GM23338 (cell line): ENCODE results near the gene CBARP. TPM values are rescaled to one million over a fixed set of nuclear protein-coding genes. Genes with fewer than 3 reads are reported as not detected.

ENCODE experiments used
- ATAC-seq: fragments of 200-7000 bp; cut with Tn5 transposase; 3 replicates; pipeline ENCODE4 v1.9.1; 2020
- DNase-seq: peaks from one replicate; pipeline ENCODE4 v3.0.0-alpha.2; 2015; ENCODE audit warnings: low spot score
- H2AFZ ChIP-seq: fragments of 200-600 bp; sonication (generic); 2 replicates; pipeline ENCODE4 v1.8.0; 2016; ENCODE audit warnings: antibody characterized with exemption, mild to moderate bottlenecking, moderate library complexity
- H3F3A ChIP-seq: fragments of 200-600 bp; sonication (generic); replicated peaks from 2 replicates; pipeline ENCODE4 v1.8.0; 2017; ENCODE audit warnings: antibody characterized with exemption, mixed run types, low read depth
- H3K27ac ChIP-seq: fragments of 200-600 bp; sonication (generic); 2 replicates; pipeline ENCODE4 v1.6.1; 2016; ENCODE audit warnings: low read depth
- H3K27me3 ChIP-seq: fragments of 200-600 bp; sonication (generic); 2 replicates; pipeline ENCODE4 v1.8.0; 2016; ENCODE audit warnings: mild to moderate bottlenecking, mixed run types, moderate library complexity; ENCODE audit not compliant: insufficient read depth
- H3K36me3 ChIP-seq: fragments of 200-600 bp; sonication (generic); 2 replicates; pipeline ENCODE4 v1.8.0; 2016; ENCODE audit warnings: mild to moderate bottlenecking; ENCODE audit not compliant: insufficient read depth
- H3K4me1 ChIP-seq: fragments of 200-600 bp; sonication (generic); 2 replicates; pipeline ENCODE4 v1.8.0; 2016; ENCODE audit warnings: mild to moderate bottlenecking, moderate library complexity; ENCODE audit not compliant: insufficient read depth
- H3K4me2 ChIP-seq: fragments of 200-600 bp; sonication (generic); 2 replicates; pipeline ENCODE4 v1.7.1; 2017; ENCODE audit warnings: mixed run types
- H3K4me3 ChIP-seq: fragments of 200-600 bp; sonication (generic); 2 replicates; pipeline ENCODE4 v1.6.1; 2016; ENCODE audit warnings: mixed run types
- H3K79me2 ChIP-seq: fragments of 200-600 bp; sonication (generic); replicated peaks from 2 replicates; pipeline ENCODE4 v1.8.0; 2017; ENCODE audit warnings: mild to moderate bottlenecking; ENCODE audit not compliant: insufficient read depth
- H3K9me2 ChIP-seq: fragments of 200-600 bp; sonication (generic); 2 replicates; pipeline ENCODE4 v1.8.0; 2017; ENCODE audit not compliant: insufficient read depth
- H4K20me1 ChIP-seq: fragments of 200-600 bp; sonication (generic); replicated peaks from 2 replicates; pipeline ENCODE4 v1.8.0; 2017; ENCODE audit warnings: mild to moderate bottlenecking; ENCODE audit not compliant: insufficient read depth
- H3K27ac Mint-ChIP-seq: 2 replicates; pipeline ENCODE4 v1.8.0; 2020; ENCODE audit warnings: inconsistent platforms, mild to moderate bottlenecking, moderate library complexity, mixed read lengths
- H3K27me3 Mint-ChIP-seq: 3 replicates; pipeline ENCODE4 v1.8.0; 2022; ENCODE audit warnings: low read depth, mild to moderate bottlenecking, moderate library complexity, mixed read lengths, inconsistent platforms; ENCODE audit not compliant: insufficient read depth, poor library complexity
- H3K36me3 Mint-ChIP-seq: 3 replicates; pipeline ENCODE4 v1.8.0; 2021; ENCODE audit warnings: low read depth, mild to moderate bottlenecking, inconsistent platforms, moderate library complexity, mixed read lengths
- H3K4me1 Mint-ChIP-seq: 3 replicates; pipeline ENCODE4 v1.8.0; 2020; ENCODE audit warnings: mild to moderate bottlenecking, inconsistent platforms, mixed read lengths
- H3K4me3 Mint-ChIP-seq: 3 replicates; pipeline ENCODE4 v1.8.0; 2021; ENCODE audit warnings: moderate library complexity, mild to moderate bottlenecking, inconsistent platforms, mixed read lengths
- H3K9me3 Mint-ChIP-seq: 3 replicates; pipeline ENCODE4 v1.8.0; 2020; ENCODE audit warnings: moderate library complexity, mild to moderate bottlenecking, inconsistent platforms, mixed read lengths
- CREB1 ChIP-seq: fragments of 250-450 bp; sonication (Bioruptor Pico); IDR thresholded peaks from 2 replicates; pipeline ENCODE4 v1.5.0; 2020; ENCODE audit warnings: low read depth, mild to moderate bottlenecking, moderate library complexity
- EZH2 ChIP-seq: fragments of 200-600 bp; sonication (generic); IDR thresholded peaks from one replicate; pipeline ENCODE4 v1.8.0; 2017; ENCODE audit warnings: antibody characterized with exemption, mild to moderate bottlenecking, low read depth; ENCODE audit not compliant: unreplicated experiment
- EZH2phosphoT487 ChIP-seq: fragments of 200-600 bp; sonication (generic); IDR thresholded peaks from one replicate; pipeline ENCODE4 v1.8.1; 2018; ENCODE audit warnings: antibody characterized with exemption; ENCODE audit not compliant: unreplicated experiment
- JUNB ChIP-seq: IDR thresholded peaks from one replicate; pipeline ENCODE4 v1.6.1; 2016; ENCODE audit warnings: antibody characterized with exemption; ENCODE audit not compliant: unreplicated experiment
- NANOG ChIP-seq: IDR thresholded peaks from 2 replicates; pipeline ENCODE4 v1.6.1; 2016; ENCODE audit warnings: antibody characterized with exemption, borderline replicate concordance
- POLR2AphosphoS5 ChIP-seq: IDR thresholded peaks from 2 replicates; pipeline ENCODE4 v1.6.1; 2016; ENCODE audit warnings: antibody characterized with exemption, low read depth
- STAT1 ChIP-seq: IDR thresholded peaks from one replicate; pipeline ENCODE4 v1.6.1; 2016; ENCODE audit warnings: antibody characterized with exemption; ENCODE audit not compliant: unreplicated experiment
- ZNF114 ChIP-seq: fragments of 250-450 bp; sonication (Bioruptor Pico); IDR thresholded peaks from 2 replicates; pipeline ENCODE4 v1.5.0; 2020; ENCODE audit warnings: mild to moderate bottlenecking, moderate library complexity
- ZNF331 ChIP-seq: fragments of 250-450 bp; sonication (Bioruptor Pico); IDR thresholded peaks from 2 replicates; pipeline ENCODE4 v1.5.0; 2020; ENCODE audit warnings: low read depth, mild to moderate bottlenecking, moderate library complexity
- polyA plus RNA-seq: library from polyadenylated mRNA; unstranded; fragments of >200 nt; fragmentation: Nextera tagmentation; extraction: Ambion mirVana; gene quantifications from 2 replicates; pipeline ENCODE4 v1.2.1, GENCODE V29; 2016
- total RNA-seq: library from RNA; depleted of rRNA; stranded (reverse); fragments of >200 nt; shearing (Covaris generic); gene quantifications from 2 replicates; pipeline ENCODE4 v1.2.3, GENCODE V29; 2014
- TF ChIP-seq, protein P1 (sequence below): IDR thresholded peaks from one replicate; pipeline ENCODE4 v1.6.1; 2018; ENCODE audit warnings: antibody characterized with exemption; ENCODE audit not compliant: unreplicated experiment
- TF ChIP-seq, protein P2 (sequence below): IDR thresholded peaks from 2 replicates; pipeline ENCODE4 v1.6.1; 2016; ENCODE audit warnings: antibody characterized with exemption
- TF ChIP-seq, protein P3 (sequence below): fragments of 250-450 bp; sonication (Bioruptor Pico); IDR thresholded peaks from 2 replicates; pipeline ENCODE4 v1.5.0; 2020; ENCODE audit warnings: mild to moderate bottlenecking, moderate library complexity
- TF ChIP-seq, protein P4 (sequence below), 2 experiments: fragments of 200-600 bp in 1 of 2; sonication (generic) in 1 of 2; conservative IDR thresholded peaks; 2 replicates each; pipeline versions ENCODE4 v1.5.1 to v1.6.1; 2016 to 2017; ENCODE audit warnings: antibody characterized with exemption in 2 of 2, low read depth in 2 of 2, mild to moderate bottlenecking in 2 of 2, moderate library complexity in 1 of 2

The CBARP gene
- total and polyA plus RNA-seq, 2 experiments from 2014 or later: 2.0 to 14.1 TPM

DNA sequence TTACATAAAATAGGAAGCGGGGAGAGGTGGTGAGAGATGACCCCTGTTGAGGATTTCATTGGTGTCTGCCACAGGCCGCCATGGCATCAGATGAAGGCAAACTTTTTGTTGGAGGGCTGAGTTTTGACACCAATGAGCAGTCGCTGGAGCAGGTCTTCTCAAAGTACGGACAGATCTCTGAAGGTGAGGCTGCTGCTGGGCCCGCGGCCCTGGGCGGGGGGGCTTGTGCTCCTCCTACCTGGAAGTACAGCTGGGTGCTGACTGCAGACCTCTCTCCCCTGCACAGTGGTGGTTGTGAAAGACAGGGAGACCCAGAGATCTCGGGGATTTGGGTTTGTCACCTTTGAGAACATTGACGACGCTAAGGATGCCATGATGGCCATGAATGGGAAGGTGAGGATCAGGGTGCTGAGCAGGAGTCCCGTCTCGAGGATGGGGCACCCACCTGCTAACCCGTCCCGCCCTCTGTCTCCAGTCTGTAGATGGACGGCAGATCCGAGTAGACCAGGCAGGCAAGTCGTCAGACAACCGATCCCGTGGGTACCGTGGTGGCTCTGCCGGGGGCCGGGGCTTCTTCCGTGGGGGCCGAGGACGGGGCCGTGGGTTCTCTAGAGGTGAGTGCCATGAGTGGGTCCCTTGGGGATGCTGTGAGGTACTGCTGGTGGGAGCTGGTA is 33.2 kb upstream of the CBARP start:
- DNase-seq: no peak
- no peak for ATAC-seq
- Histone ChIP-seq H3K4me1 (peaks cover 40% of the 10 kb centered on the region), H3K4me3 (peak overlapping the region; percentile 94), H3K9me2 (no peaks in the 10 kb centered on the region), H3K4me2 (peak overlapping the region; percentile 100; the same call in 1 of the 2 replicates), H3K27ac (peak overlapping the region; percentile 98), H2AFZ (no peak overlapping the region), H3K79me2 (peaks cover 44% of the 10 kb centered on the region), H4K20me1 (peaks cover 37% of the 10 kb centered on the region), H3K27me3 (peaks cover 10% of the 10 kb centered on the region; the same call in 1 of the 2 replicates), H3F3A (peaks cover 59% of the 10 kb centered on the region), H3K36me3 (peaks cover 31% of the 10 kb centered on the region)
- TF ChIP-seq, protein P1, sequence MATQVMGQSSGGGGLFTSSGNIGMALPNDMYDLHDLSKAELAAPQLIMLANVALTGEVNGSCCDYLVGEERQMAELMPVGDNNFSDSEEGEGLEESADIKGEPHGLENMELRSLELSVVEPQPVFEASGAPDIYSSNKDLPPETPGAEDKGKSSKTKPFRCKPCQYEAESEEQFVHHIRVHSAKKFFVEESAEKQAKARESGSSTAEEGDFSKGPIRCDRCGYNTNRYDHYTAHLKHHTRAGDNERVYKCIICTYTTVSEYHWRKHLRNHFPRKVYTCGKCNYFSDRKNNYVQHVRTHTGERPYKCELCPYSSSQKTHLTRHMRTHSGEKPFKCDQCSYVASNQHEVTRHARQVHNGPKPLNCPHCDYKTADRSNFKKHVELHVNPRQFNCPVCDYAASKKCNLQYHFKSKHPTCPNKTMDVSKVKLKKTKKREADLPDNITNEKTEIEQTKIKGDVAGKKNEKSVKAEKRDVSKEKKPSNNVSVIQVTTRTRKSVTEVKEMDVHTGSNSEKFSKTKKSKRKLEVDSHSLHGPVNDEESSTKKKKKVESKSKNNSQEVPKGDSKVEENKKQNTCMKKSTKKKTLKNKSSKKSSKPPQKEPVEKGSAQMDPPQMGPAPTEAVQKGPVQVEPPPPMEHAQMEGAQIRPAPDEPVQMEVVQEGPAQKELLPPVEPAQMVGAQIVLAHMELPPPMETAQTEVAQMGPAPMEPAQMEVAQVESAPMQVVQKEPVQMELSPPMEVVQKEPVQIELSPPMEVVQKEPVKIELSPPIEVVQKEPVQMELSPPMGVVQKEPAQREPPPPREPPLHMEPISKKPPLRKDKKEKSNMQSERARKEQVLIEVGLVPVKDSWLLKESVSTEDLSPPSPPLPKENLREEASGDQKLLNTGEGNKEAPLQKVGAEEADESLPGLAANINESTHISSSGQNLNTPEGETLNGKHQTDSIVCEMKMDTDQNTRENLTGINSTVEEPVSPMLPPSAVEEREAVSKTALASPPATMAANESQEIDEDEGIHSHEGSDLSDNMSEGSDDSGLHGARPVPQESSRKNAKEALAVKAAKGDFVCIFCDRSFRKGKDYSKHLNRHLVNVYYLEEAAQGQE: no peak
- TF ChIP-seq ZNF331 (CRISPR knock-in tag) (no peak), JUNB (no peak), ZNF114 (no peak), POLR2AphosphoS5 (no peak), NANOG (no peak), STAT1 (no peak), CREB1 (CRISPR knock-in tag) (no peak), EZH2 (no peak), EZH2phosphoT487 (no peak)
- TF ChIP-seq, protein P2, sequence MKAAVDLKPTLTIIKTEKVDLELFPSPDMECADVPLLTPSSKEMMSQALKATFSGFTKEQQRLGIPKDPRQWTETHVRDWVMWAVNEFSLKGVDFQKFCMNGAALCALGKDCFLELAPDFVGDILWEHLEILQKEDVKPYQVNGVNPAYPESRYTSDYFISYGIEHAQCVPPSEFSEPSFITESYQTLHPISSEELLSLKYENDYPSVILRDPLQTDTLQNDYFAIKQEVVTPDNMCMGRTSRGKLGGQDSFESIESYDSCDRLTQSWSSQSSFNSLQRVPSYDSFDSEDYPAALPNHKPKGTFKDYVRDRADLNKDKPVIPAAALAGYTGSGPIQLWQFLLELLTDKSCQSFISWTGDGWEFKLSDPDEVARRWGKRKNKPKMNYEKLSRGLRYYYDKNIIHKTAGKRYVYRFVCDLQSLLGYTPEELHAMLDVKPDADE: no peak
- TF ChIP-seq, protein P3, sequence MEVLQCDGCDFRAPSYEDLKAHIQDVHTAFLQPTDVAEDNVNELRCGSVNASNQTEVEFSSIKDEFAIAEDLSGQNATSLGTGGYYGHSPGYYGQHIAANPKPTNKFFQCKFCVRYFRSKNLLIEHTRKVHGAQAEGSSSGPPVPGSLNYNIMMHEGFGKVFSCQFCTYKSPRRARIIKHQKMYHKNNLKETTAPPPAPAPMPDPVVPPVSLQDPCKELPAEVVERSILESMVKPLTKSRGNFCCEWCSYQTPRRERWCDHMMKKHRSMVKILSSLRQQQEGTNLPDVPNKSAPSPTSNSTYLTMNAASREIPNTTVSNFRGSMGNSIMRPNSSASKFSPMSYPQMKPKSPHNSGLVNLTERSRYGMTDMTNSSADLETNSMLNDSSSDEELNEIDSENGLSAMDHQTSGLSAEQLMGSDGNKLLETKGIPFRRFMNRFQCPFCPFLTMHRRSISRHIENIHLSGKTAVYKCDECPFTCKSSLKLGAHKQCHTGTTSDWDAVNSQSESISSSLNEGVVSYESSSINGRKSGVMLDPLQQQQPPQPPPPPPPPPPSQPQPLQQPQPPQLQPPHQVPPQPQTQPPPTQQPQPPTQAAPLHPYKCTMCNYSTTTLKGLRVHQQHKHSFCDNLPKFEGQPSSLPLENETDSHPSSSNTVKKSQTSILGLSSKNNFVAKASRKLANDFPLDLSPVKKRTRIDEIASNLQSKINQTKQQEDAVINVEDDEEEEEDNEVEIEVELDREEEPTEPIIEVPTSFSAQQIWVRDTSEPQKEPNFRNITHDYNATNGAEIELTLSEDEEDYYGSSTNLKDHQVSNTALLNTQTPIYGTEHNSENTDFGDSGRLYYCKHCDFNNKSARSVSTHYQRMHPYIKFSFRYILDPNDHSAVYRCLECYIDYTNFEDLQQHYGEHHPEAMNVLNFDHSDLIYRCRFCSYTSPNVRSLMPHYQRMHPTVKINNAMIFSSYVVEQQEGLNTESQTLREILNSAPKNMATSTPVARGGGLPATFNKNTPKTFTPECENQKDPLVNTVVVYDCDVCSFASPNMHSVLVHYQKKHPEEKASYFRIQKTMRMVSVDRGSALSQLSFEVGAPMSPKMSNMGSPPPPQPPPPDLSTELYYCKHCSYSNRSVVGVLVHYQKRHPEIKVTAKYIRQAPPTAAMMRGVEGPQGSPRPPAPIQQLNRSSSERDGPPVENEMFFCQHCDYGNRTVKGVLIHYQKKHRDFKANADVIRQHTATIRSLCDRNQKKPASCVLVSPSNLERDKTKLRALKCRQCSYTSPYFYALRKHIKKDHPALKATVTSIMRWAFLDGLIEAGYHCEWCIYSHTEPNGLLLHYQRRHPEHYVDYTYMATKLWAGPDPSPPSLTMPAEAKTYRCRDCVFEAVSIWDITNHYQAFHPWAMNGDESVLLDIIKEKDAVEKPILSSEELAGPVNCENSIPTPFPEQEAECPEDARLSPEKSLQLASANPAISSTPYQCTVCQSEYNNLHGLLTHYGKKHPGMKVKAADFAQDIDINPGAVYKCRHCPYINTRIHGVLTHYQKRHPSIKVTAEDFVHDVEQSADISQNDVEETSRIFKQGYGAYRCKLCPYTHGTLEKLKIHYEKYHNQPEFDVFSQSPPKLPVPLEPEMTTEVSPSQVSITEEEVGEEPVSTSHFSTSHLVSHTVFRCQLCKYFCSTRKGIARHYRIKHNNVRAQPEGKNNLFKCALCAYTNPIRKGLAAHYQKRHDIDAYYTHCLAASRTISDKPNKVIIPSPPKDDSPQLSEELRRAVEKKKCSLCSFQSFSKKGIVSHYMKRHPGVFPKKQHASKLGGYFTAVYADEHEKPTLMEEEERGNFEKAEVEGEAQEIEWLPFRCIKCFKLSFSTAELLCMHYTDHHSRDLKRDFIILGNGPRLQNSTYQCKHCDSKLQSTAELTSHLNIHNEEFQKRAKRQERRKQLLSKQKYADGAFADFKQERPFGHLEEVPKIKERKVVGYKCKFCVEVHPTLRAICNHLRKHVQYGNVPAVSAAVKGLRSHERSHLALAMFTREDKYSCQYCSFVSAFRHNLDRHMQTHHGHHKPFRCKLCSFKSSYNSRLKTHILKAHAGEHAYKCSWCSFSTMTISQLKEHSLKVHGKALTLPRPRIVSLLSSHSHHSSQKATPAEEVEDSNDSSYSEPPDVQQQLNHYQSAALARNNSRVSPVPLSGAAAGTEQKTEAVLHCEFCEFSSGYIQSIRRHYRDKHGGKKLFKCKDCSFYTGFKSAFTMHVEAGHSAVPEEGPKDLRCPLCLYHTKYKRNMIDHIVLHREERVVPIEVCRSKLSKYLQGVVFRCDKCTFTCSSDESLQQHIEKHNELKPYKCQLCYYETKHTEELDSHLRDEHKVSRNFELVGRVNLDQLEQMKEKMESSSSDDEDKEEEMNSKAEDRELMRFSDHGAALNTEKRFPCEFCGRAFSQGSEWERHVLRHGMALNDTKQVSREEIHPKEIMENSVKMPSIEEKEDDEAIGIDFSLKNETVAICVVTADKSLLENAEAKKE (CRISPR knock-in tag): no peak
- TF ChIP-seq, protein P4, sequence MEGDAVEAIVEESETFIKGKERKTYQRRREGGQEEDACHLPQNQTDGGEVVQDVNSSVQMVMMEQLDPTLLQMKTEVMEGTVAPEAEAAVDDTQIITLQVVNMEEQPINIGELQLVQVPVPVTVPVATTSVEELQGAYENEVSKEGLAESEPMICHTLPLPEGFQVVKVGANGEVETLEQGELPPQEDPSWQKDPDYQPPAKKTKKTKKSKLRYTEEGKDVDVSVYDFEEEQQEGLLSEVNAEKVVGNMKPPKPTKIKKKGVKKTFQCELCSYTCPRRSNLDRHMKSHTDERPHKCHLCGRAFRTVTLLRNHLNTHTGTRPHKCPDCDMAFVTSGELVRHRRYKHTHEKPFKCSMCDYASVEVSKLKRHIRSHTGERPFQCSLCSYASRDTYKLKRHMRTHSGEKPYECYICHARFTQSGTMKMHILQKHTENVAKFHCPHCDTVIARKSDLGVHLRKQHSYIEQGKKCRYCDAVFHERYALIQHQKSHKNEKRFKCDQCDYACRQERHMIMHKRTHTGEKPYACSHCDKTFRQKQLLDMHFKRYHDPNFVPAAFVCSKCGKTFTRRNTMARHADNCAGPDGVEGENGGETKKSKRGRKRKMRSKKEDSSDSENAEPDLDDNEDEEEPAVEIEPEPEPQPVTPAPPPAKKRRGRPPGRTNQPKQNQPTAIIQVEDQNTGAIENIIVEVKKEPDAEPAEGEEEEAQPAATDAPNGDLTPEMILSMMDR (conservative IDR thresholded peaks at IDR 0.05; ENCODE audit: low read depth in 2 of 2): no peak
- peaks cover 55% of the 10 kb centered on the region for H3K4me1 Mint-ChIP-seq
- H3K27me3 Mint-ChIP-seq: peaks cover 54% of the 10 kb centered on the region
- H3K9me3 Mint-ChIP-seq: peaks cover 2% of the 10 kb centered on the region; the same call in 2 of the 3 replicates
- H3K27ac Mint-ChIP-seq: peak overlapping the region; percentile 98
- peak overlapping the region; percentile 89 for H3K4me3 Mint-ChIP-seq
- peaks cover 51% of the 10 kb centered on the region for H3K36me3 Mint-ChIP-seq
